Measurements from ENCODE around the gene TEX11.
"Not testable (repeated sequence)": the region's sequence is repeated elsewhere in the genome, so short reads cannot be mapped to it uniquely, and the experiment has no call there.

TEX11 gene

DNA sequence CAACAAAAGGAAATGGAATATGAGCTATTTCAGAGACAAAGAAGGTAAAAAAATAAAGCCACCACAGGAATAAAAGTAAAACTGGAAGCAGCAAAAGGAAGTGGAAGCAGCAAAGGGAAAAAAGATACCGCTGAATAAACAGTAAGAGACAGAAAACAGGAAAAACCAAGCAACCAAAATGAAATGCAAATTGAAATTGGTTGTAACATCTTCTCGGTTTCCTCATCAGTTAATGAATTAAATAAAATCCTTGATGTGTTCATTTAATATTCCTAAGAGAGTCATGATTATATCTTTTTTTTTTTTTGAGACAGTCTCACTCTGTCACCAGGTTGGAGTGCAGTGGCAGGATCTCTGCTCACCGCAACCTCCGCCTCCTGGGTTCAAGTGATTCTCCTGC is 331.1 kb downstream of the TEX11 start:
- H3K27ac ChIP-seq: no peak overlapping the region
- H3K27me3 ChIP-seq: no peaks in the 10 kb centered on the region
- H3K36me3 ChIP-seq: no peaks in the 10 kb centered on the region
- H3K4me1 ChIP-seq: no peaks in the 10 kb centered on the region
- H3K9me3 ChIP-seq: peaks cover 0 to 17% (median 16%) of the 10 kb centered on the region in 3 donors
- intact Hi-C loops (cut with DNase I; ENCODE audit: low total_unique reads): no loop called here
- TF ChIP-seq, protein P1, sequence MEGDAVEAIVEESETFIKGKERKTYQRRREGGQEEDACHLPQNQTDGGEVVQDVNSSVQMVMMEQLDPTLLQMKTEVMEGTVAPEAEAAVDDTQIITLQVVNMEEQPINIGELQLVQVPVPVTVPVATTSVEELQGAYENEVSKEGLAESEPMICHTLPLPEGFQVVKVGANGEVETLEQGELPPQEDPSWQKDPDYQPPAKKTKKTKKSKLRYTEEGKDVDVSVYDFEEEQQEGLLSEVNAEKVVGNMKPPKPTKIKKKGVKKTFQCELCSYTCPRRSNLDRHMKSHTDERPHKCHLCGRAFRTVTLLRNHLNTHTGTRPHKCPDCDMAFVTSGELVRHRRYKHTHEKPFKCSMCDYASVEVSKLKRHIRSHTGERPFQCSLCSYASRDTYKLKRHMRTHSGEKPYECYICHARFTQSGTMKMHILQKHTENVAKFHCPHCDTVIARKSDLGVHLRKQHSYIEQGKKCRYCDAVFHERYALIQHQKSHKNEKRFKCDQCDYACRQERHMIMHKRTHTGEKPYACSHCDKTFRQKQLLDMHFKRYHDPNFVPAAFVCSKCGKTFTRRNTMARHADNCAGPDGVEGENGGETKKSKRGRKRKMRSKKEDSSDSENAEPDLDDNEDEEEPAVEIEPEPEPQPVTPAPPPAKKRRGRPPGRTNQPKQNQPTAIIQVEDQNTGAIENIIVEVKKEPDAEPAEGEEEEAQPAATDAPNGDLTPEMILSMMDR (IDR thresholded peaks at IDR 0.05): no peak
- no peak overlapping the region for H3K4me3 ChIP-seq
- no peak for DNase-seq

GRCh38 chrX:70569922-70570576 is 338.5 kb downstream of the TEX11 start:
- intact Hi-C loops (cut with DNase I; ENCODE audit: low total_unique reads); DNase-seq; H3K27ac ChIP-seq; H3K4me1 ChIP-seq; H3K36me3 ChIP-seq; H3K27me3 ChIP-seq; H3K4me3 ChIP-seq: not testable (repeated sequence)
- peaks cover 0 to 10% (median 6%) of the 10 kb centered on the region in 3 donors for H3K9me3 ChIP-seq

- no peaks in the 10 kb centered on the region for H3K27me3 ChIP-seq
- H3K36me3 ChIP-seq: no peaks in the 10 kb centered on the region
- H3K27ac ChIP-seq: no peak overlapping the region
- no peak overlapping the region for H3K4me3 ChIP-seq
- DNase-seq: no peak
- intact Hi-C loops (cut with DNase I; ENCODE audit: low total_unique reads): loop anchor here (10.0 kb wide), 1 partner anchor 100 kb away; no protein-coding TSS in a partner anchor
- no peaks in the 10 kb centered on the region for H3K4me1 ChIP-seq
- peaks cover 0 to 13% (median 0%) of the 10 kb centered on the region in 3 donors for H3K9me3 ChIP-seq
- TF ChIP-seq, protein P1 (IDR thresholded peaks at IDR 0.05): no peak
Measured at GRCh38 chrX:70554948-70555347, 353.6 kb downstream of the TEX11 start.

DNA sequence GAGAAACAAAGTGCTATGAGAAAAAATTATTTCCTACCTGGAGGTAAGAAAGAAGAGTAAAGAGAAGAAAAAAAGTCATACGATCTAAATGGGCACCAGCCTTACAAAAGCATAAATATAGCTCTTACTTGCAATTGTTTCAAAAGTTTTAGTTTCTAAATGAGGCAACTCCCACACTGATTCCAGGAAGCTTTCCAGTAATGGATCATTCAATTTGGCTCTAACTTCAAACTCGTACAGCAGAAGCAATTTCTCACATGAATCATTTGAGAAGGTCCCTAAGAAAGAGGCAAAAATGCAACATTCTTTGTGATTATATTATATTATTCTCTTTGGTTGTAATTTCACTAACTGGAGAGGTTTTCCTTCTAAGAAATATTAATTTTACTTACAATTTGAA is 354.0 kb downstream of the TEX11 start:
- TF ChIP-seq, protein P1 (IDR thresholded peaks at IDR 0.05): no peak
- H3K36me3 ChIP-seq: no peaks in the 10 kb centered on the region
- DNase-seq: no peak
- H3K4me1 ChIP-seq: no peaks in the 10 kb centered on the region
- intact Hi-C loops (cut with DNase I; ENCODE audit: low total_unique reads): loop anchor here (10.0 kb wide), 1 partner anchor 100 kb away; no protein-coding TSS in a partner anchor
- no peak overlapping the region for H3K27ac ChIP-seq
- peaks cover 0 to 9% (median 0%) of the 10 kb centered on the region in 3 donors for H3K9me3 ChIP-seq
- H3K27me3 ChIP-seq: no peaks in the 10 kb centered on the region
- no peak overlapping the region for H3K4me3 ChIP-seq

GRCh38 chrX:70554081-70554480 is 354.4 kb downstream of the TEX11 start:
- no peaks in the 10 kb centered on the region for H3K4me1 ChIP-seq
- no peaks in the 10 kb centered on the region for H3K36me3 ChIP-seq
- no peaks in the 10 kb centered on the region for H3K27me3 ChIP-seq
- peaks cover 0 to 4% (median 0%) of the 10 kb centered on the region in 3 donors for H3K9me3 ChIP-seq
- intact Hi-C loops (cut with DNase I; ENCODE audit: low total_unique reads): loop anchor here (10.0 kb wide), 1 partner anchor 99 kb away; no protein-coding TSS in a partner anchor
- no peak overlapping the region for H3K27ac ChIP-seq
- H3K4me3 ChIP-seq: no peak overlapping the region
- no peak for DNase-seq
- TF ChIP-seq, protein P1 (IDR thresholded peaks at IDR 0.05): peak in 1 of 2 experiments; percentile 19

DNA sequence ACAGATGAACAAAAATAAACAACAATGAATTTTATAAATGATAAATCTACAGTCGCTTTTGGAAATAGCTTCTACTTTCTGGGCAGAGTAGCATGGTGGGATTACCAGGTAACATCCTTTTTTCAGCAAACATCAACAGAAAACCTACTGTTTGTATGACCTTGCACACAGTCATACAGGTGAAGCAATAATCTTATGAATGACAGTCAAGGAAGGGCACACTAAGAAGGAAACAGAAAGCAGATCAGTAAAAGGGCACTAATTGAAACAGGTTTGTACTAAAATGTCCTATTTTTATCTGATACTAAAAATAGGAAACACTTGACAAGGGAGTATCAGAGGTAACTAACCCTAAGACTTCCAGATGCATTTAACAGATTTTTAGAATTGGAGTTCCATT is 355.0 kb downstream of the TEX11 start:
- no peak overlapping the region for H3K27ac ChIP-seq
- no peak for DNase-seq
- no peaks in the 10 kb centered on the region for H3K9me3 ChIP-seq
- H3K27me3 ChIP-seq: no peaks in the 10 kb centered on the region
- intact Hi-C loops (cut with DNase I; ENCODE audit: low total_unique reads): loop anchor here (10.0 kb wide), 1 partner anchor 99 kb away; no protein-coding TSS in a partner anchor
- no peaks in the 10 kb centered on the region for H3K36me3 ChIP-seq
- TF ChIP-seq, protein P1 (IDR thresholded peaks at IDR 0.05): no peak
- H3K4me1 ChIP-seq: no peaks in the 10 kb centered on the region
- no peak overlapping the region for H3K4me3 ChIP-seq
